HG02571 (cell line): ENCODE measurements around the gene TMSB10.
A peak's percentile ranks its signal among the peaks of the same experiment; 100 is the strongest.
"Not testable (repeated sequence)": the region's sequence is repeated elsewhere in the genome, so short reads cannot be mapped to it uniquely, and the experiment has no call there.

Source experiments
- ATAC-seq: cut with Tn5 transposase; IDR thresholded peaks from one replicate; pipeline ENCODE4 v1.9.1; 2021; ENCODE audit warnings: mild to moderate bottlenecking, moderate library complexity; ENCODE audit not compliant: unreplicated experiment

Gene TMSB10

DNA sequence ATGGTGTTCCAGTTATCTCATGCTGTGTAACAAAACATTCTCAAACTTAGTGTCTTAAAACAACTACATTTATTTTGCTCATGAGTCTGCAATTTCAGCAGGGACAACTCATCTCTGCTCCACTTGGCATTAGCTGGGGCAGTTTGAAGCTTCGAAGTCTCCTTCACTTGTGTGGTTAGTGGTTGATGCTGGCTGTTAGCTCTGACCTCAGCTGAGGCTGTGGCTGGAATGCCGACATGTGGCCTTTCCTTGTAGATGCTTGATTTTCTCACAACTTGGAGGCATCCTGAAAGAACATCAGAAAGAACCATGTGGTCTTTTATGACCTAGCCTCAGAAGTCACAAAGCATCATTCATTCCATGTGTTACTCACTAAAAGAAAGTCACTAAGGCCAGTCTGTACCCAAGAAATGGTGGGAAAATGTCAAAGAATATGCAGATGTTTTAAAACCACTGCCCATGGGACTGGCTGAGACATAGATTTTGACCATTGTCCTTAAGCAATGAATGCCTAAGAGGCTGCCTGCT, 3.8 kb upstream of the TMSB10 start:
- ATAC-seq: no peak

DNA sequence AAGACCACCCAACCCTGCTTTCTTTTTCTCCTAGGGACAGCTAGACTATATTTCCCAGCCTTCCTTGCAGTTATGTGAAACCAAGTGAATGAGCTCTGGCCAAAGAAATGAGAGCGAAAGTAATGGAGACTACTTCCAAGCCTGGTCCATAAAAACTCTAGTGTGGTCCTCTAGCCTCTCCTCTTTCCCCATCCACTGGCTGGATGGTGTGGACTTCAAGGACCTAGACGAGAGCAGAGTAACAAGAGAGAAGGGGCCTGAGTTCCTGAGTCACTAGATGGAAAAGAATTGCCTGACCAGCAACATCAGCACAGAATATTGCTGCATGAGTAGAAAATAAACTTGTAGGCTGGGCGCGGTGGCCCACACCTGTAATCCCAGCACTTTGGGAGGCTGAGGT, 2.9 kb upstream of the TMSB10 start:
- ATAC-seq: no peak

DNA sequence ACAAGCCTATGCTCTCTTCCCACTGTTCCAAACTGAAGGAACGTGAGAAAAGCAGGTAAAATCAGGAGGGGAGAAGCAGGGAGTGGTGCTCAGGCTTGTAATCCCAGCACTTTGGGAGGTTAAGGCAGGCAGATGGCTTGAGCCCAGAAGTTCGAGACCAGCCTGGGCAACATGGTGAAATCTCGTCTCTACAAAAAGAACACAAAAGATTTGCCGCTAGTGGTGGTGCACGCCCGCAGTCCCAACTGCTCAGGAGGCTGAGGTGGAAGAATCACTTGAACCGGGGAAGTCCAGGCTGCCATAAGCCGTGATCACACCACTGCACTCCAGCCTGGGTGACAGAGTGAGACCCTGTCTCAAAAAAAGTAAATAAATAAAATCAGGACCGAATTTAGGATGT, 1.3 kb upstream of the TMSB10 start:
- no peak for ATAC-seq

DNA sequence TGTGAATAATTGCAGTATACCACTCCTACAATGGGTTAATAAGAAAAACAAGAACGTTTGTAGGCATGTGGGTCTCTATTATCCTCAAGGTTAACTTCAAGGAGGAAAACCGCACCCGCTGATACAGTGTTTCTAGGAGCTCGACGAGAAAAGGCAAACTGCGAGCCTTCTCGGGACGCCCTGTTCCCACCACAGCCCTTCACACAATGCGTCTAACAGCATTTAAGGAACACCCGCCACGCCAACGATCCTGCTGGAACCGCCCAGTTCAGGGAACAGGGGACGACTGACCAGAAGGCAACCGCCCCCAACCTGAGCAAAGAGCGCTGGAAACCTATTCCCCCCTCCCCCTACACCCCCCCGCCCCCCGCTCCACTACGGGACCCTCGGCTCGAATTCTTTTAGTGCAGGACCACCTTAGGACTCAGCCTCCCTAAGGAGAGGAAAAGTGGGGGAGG, 710 bp upstream of the TMSB10 start:
- no peak for ATAC-seq

DNA sequence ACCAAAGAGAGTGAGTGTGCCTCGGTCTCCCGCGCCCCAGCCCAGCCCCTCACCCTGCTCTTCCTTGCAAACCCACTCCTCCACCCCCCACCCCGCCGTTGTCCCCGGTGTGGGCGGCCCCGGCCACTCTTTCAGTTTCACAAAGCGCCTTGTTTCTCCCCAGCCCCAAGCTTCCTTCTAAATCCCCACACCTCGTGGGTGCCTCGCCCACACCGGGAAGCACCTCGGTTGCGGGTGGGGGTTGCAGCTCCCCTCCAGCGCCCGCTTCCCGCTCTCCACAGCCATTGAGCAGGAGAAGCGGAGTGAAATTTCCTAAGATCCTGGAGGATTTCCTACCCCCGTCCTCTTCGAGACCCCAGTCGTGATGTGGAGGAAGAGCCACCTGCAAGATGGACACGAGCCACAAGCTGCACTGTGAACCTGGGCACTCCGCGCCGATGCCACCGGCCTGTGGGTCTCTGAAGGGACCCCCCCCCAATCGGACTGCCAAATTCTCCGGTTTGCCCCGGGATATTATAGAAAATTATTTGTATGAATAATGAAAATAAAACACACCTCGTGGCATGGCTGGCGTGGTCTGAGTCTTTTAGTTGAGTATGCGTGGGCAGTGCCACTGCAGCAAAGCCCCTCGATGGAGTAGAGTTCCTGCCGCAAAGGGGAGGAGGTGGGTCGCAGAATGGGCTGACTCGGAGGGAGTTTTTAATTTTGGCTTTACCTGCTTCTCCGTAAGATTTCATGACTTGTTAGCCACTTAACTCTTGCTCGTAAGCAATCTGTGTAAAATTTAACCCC, 848 bp downstream of the TMSB10 start:
- ATAC-seq: peak; percentile 34

DNA sequence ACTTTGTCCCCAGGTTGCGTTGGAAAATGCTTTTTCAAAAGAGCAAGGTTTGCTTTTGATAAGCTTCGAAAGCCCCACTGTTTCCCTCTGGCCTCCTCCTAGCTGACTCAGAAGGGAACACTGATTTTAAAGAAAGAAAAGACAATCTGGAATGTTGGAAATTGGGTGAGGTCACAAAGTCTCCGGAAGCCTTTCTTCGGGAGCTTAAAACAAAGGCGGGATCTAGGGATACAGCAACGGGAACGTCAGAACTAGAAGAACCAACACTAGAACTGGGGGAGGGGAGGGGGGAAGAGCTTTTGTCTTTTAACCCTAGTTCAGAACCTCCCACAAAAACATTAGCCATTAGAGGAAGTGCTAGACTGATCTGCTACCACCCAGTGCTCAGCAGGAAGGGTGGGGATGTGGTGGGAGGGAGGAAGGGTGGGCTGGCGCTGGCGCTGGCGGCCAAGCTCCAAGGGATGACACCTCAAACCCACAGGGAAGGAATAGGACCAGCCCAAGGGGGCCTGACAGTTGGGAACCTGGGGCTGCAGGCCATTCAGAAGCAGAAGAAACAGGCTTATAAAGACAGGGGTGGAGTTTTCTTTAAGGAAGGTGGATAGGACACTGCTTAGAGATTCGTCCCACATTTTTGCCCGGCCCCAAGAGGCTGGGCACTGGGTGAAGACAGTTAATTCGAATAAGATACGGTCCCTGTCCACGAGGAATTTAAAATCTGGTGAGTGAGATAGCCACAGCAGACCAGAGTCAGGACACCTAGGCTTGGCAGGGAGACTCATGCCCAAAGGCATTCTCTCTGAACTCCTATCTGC, 1.7 kb downstream of the TMSB10 start:
- ATAC-seq: peak; percentile 28

DNA sequence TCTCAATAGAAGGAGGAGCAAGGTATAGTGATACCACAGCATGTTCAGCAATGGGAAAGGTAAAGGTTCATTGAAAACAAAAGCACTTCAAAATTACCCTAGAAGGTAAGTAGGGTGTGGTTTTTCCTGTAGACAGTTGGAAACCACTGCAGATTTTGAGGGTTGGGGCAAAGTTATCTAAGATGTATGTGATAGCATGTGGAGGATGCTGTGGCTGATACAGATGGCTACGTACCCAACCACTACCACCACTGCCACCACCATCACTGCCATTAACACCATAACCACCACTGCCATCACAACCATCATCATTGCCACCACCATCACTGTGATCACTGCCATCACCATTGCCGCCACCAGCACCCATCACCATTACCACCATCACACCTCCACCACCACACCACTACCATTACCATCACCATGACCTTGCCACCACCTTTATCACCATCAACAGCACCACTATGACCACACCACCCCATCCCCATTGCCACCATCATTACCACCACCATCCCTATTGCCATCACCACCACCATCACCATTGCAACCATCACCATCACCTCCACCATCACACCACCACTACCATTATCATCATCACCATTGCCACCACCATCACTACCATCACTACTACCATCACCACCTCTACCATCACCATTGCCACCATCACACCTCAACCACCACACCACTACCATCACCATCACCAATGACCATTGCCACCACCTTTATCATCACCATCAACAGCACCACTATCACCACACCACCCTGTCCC, 3.7 kb downstream of the TMSB10 start:
- ATAC-seq: no peak

DNA sequence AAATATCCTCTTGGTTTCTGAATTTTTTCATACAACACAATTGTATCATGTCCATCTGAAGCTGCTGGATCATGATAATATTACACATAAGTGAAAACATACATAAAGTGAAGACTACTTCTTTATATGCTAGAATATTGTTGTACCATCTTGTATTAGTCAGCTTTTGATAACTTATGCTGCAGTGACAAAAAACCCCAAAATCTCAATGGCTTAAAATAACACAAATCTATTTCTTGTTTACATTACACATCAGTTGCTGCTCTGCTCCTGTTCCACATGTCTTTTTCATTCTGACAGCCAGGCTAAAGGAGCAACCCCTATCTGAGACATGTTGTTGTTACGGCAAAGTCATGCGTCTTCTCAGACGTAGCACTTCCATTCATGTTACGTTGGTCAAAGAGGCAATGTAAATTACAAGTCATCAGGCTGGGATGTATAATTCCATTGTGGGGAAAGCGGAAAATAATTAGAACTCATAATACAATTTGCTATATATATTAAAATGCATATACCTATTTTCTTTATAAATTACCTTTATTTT, 5.8 kb downstream of the TMSB10 start:
- ATAC-seq: no peak

DNA sequence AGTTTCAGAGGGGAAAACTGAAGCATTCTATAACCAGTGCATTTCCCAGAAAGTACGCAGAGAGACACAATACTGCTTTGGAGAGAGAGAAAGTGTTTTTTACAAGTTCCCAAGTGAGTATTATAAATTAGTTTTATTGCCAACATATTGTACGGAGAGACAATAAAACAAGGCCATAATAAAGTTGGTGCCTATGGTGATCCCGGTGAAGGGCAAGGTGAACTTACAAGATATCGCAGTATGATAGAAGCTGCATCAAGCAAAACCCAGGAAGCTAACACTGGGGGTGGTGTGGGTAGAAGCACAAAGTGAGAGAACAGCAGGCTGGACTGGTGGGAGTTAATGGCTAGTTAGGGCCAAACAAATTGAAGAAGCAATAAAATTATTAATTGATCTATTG, 7.5 kb downstream of the TMSB10 start:
- ATAC-seq: no peak

DNA sequence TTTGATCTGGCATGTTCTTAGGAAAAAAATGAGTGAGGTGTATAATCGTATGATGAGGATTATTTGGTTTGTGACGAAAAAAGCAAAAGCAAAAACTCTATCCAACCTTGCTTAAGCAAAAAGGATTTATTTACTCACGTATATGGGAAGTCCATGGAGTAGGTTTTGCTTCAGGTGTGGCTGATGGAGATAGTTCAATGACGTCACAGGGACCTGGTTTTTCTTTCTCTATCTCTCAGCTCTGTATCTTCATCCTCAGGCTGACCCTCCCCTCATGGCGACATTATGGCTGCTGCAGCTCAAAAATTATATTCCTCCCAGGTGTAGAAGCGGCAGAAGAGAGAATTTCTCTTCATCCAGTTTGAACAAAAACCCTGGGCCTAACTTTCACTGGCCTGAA, 8.9 kb downstream of the TMSB10 start:
- no peak for ATAC-seq

DNA sequence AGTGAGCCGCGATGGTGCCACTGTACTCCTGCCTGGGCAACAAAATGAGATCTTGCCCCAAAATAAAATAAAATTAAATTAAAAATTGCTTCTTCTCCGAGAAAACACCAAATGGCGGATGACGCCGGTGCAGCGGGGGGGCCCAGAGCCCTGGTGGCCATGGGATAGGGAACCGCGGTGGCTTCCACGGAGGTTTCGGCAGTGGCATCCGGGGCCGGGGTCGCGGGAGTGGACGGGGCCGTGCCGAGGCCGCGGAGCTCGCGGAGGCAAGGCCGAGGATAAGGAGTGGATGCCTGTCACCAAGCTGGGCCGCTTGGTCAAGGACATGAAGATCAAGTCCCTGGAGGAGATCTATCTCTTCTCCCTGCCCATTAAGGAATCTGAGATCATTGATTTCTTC, 10.2 kb downstream of the TMSB10 start:
- ATAC-seq: not testable (repeated sequence)

DNA sequence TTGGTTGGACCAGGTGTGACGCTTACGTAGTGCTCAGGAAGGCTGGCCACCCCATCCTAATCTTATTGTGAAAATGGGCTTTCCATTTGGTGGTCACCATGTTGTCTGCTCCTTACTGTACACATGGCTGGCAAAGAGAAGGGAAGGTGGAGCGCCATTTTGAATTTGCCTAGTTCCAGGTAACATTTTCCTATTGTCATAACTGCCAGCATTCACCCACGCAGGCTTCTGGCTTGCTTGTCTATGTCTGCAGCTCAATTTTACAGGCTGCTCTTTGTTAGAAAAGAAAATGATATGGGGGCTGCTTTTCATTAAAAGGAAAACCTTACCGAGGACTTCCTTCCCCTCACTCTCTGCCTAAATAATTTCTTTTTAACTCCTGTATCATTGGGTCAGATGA, 12.4 kb downstream of the TMSB10 start:
- not testable (repeated sequence) for ATAC-seq

DNA sequence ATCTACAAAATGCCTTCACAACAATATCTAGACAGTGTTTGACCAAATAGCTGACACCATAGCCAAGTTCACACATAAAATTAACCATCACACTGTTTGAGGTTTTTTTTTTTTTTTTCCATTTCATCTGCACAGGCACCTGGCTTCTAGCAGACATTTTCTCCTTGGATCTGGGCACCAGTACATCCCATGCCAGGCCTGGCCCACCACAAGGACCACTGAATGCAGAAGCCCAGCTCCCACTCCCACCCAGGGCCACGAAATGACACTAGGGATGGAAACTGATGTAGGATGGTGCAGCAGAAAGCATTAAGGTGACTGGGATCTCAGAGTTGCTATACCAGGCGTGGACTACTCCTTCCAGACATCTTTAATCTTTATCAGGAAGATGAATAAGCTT, 13.0 kb downstream of the TMSB10 start:
- ATAC-seq: no peak

DNA sequence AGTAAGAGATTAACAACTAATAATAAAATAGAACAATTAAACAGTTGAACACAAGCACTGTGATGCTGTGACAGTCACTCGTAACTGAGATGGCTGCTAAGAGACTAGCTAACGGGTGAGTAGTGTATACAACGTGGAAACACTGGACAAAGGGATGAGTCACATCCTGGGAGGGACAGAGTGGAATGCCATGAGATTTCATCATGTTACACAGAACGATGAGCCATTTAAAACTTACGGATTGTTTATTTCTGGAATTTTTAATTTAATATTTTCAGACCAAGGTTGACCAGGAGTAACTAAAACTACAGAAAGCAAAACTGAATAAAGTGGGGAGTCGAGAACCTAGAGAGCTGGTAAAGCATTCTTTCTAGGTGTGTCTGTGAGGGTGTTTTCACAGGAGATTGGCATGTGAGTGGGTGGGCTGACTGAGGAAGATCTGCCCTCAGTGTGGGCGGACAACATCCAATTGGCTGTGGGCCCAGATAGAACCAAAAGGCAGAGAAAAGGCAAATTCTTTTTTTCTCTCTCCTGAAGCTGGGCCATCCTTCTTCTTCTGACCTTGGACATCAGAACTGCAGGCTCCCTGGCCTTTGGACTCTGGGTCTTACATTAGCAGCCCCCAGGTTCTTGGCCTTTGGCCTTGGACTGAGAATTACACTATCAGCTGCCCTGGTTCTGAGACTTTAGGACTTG, 14.6 kb downstream of the TMSB10 start:
- peak; percentile 61 for ATAC-seq

DNA sequence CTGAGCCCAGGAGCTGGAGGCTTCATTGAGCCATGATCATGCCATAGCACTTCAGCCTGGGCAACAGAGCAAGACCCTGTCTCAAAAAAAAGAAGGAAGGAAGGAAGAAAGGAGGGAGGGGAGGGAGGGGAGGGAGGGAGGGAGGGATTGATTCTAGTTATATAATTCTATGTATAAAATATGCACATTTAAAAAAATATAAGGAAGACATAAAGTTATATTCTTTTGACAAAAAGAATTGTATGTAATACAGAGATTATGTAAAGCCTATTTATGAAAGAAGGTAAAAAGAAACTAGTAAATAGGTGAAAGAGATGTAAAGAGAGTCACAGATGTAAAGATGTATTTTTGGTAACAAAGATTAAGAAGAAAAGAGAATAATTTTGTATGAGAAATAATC, 17.6 kb downstream of the TMSB10 start:
- no peak for ATAC-seq

DNA sequence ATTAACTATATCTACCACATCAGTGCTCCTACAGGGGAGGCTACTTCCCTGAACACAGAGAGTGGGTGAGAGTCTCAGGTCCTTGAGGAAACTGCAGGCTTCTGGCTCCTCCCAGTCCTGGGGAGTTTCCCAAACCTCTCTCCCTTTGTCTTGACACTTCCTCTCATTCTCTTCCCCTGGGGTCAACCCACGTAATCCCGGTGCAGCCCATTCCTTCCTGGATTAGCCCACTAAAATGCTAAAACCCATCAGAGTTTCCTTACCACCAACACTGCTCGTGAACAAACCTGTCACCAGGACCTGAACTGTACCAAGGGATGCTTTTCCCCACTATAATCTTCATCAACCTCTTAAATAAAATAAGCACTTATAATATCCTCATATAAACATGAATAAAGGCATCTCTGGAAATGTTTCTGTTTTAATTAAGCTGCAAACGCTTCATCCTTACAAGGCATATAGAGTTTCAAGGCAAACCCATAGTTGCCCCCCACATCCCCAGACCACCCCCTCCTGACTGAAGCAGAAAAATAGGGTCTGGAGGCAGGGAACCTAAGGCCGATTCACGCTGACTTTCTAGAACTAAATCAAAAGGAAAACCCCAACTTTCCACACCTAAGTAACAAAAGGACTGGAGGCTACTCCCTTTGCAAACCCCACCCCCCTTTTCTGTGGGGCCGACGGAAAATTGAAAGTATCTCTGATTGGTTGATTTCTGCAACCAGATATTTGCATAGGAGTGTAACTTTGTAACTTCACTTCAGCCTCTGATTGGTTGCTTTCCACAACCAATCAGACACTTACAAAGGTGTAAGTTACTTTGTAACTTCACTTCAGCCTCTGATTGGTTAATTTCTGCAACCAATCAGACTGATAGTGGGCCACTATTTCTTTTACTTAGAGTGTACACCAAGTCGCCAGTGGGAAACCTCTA, 19.0 kb downstream of the TMSB10 start:
- ATAC-seq: no peak

DNA sequence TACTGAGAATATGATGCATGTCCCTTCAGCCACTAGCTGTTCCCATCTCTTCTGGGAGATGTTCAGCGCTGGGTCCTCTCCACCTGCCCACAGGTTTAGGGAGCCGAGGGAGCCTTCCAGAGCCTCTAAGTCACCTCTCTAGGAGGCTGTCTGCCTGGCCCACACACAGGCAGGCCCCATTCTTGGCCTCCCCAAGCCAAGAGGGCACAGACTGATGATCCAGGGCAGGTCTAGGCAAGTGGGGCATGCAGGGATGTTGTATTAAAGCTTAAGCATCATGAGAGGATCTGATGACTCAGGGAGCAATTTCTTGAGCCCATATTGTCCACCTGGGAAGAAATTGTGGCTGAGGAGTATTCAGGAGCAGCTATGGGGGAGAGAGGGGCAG, 19.9 kb downstream of the TMSB10 start:
- ATAC-seq: no peak

DNA sequence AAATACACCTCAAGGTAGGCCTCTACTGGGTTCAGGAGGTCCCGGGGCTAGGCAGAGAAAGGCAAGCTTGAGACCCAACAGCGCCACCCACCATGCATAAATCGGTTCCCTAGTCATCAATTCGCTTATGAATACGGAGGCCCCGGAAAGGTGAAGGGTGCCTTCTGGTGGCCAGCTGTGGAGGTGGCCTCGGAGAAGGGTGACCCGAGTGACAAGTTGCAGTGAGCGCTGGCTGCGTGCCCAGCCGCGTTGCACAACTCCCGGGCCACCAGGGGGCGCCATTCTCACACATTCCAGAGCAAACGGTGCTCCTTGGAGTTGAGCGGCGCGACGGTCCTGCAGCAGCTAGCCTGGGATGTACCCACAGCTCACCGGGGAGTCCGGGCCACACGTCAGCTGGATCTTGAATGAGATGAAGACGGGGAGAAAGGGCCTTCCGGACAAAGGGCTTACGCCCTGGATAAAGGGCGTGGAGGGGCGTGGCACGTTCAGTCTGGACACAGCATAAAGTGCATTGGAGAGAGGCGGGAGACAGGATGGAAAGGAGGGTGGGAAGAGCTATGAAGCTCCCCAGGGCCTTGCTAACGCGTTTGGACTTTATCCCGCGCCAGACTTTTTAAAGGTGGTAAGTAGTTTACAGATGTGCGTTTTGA, 20.4 kb downstream of the TMSB10 start:
- peak; percentile 86 for ATAC-seq

DNA sequence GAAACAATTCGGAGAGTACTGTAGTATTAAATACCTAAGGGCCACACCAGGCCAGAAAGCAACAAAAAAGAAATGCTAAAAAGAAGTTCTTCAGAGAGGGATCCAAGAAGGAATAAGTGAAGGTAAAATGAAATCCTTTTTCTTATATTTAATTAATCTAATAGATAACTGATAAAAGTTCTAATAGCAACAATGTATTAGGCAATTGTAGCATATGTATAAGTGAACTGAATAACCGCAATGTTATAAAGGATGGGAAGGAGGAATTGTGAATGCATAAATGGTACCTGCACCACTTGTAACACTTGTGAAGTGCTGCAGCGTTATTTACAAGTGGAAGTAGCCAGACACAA, 21.8 kb downstream of the TMSB10 start:
- no peak for ATAC-seq
